K562 (cell line): ENCODE measurements around the gene F2RL1. TPM values are rescaled to one million over a fixed set of nuclear protein-coding genes. Genes with fewer than 3 reads are reported as not detected.

Experiments used
- CAMTA2 ChIP-seq: fragments of 250-450 bp; sonication (Bioruptor Pico); conservative IDR thresholded peaks from 2 replicates; pipeline ENCODE4 v1.5.1; 2022
- IFI16 ChIP-seq: fragments of 250-450 bp; sonication (Bioruptor Pico); IDR thresholded peaks from 2 replicates; pipeline ENCODE4 v2.1.2; 2022; ENCODE audit warnings: mild to moderate bottlenecking, inconsistent platforms
- LCOR ChIP-seq: sonication (generic); formaldehyde crosslinking; IDR thresholded peaks from 2 replicates; pipeline ENCODE4 v1.8.0; 2022; ENCODE audit warnings: mild to moderate bottlenecking, missing genetic modification reagents
- PCBP2 ChIP-seq: fragments of 200-400 bp; formaldehyde crosslinking; IDR thresholded peaks from 2 replicates; pipeline ENCODE4 v1.6.1; 2018; ENCODE audit warnings: low read length, low read depth, mild to moderate bottlenecking, moderate library complexity; ENCODE audit not compliant: poor library complexity, severe bottlenecking
- POLR3G ChIP-seq: IDR thresholded peaks from 2 replicates; pipeline ENCODE4 v1.6.1; 2011; ENCODE audit not compliant: insufficient read length, insufficient replicate concordance; ENCODE audit errors: extremely low read depth
- RBFOX2 ChIP-seq: fragments of 200-400 bp; formaldehyde crosslinking; IDR thresholded peaks from 2 replicates; pipeline ENCODE4 v1.6.1; 2017; ENCODE audit warnings: low read depth, mild to moderate bottlenecking, low read length, moderate library complexity
- RBM17 ChIP-seq: fragments of 200-400 bp; formaldehyde crosslinking; IDR thresholded peaks from 2 replicates; pipeline ENCODE4 v1.6.1; 2017; ENCODE audit warnings: low read depth, mild to moderate bottlenecking, low read length, borderline replicate concordance
- SMARCA4 ChIP-seq: fragments of 450-650 bp; IDR thresholded peaks from 2 replicates; pipeline ENCODE4 v1.6.1; 2016
- ZNF140 ChIP-seq: fragments of 250-450 bp; sonication (Bioruptor Pico); IDR thresholded peaks from 2 replicates; pipeline ENCODE4 v1.8.0; 2021; ENCODE audit warnings: moderate library complexity, mild to moderate bottlenecking, inconsistent platforms
- ZNF318 ChIP-seq, 2 experiments: fragments of 450-650 bp; IDR thresholded peaks; 2 replicates each; pipeline ENCODE4 v1.6.1; 2016; ENCODE audit warnings: mild to moderate bottlenecking in 2 of 2, borderline replicate concordance in 1 of 2, low read depth in 1 of 2, moderate library complexity in 1 of 2
- ZNF347 ChIP-seq: fragments of 450-650 bp; formaldehyde crosslinking; IDR thresholded peaks from 2 replicates; pipeline ENCODE4 v1.4.0; 2020; ENCODE audit warnings: low read depth, mild to moderate bottlenecking, moderate library complexity
- ZNF766 ChIP-seq: fragments of 200-800 bp; sonication (Bioruptor generic); conservative IDR thresholded peaks from 2 replicates; pipeline ENCODE4 v1.6.1; 2016; ENCODE audit warnings: missing genetic modification characterization, missing compliant biosample characterization
- polyA plus RNA-seq, 8 experiments: library from polyadenylated mRNA; depleted of rRNA in 4 of 8; stranded (reverse) in 5 of 8; unstranded in 3 of 8; fragments of >200 nt; fragmentation: Nextera tagmentation in 2 of 8; fragmentation: Illumina TruSeq in 1 of 8; extraction: Ambion mirVana in 2 of 8; extraction: Trizol in 1 of 8; gene quantifications; 2 replicates each; pipeline versions ENCODE4 v1.2.1 to v1.2.3, GENCODE V29; 2011 to 2014; ENCODE audit warnings: inconsistent platforms in 1 of 8, missing spikeins in 1 of 8
- total RNA-seq, 7 experiments: library from RNA; depleted of rRNA in 6 of 7; stranded (reverse); fragments of >200 nt in 6 of 7; fragmentation: Illumina TruSeq in 2 of 7; extraction: Trizol in 2 of 7; gene quantifications; 2 replicates each; pipeline versions ENCODE4 v1.2.1 to v1.2.3, GENCODE V29; 2011 to 2021; ENCODE audit warnings: low replicate concordance in 1 of 7
- TF ChIP-seq, protein P1 (sequence below), 2 experiments: fragments of 450-650 bp in 1 of 2; sonication (generic) in 1 of 2; formaldehyde crosslinking in 1 of 2; IDR thresholded peaks in 1 of 2; conservative IDR thresholded peaks in 1 of 2; 2 replicates each; pipeline versions ENCODE4 v1.6.1 to v1.8.1; 2016 to 2023; ENCODE audit warnings: mild to moderate bottlenecking in 2 of 2, moderate library complexity in 2 of 2, inconsistent platforms in 1 of 2, missing genetic modification reagents in 1 of 2

The F2RL1 gene
- total and polyA plus RNA-seq, 9 of the 15 experiments (the other 6 are each of a cell fraction or from before 2014, with no cell fraction given): 0.03 to 0.50 (median 0.27) TPM; not detected in 6

DNA sequence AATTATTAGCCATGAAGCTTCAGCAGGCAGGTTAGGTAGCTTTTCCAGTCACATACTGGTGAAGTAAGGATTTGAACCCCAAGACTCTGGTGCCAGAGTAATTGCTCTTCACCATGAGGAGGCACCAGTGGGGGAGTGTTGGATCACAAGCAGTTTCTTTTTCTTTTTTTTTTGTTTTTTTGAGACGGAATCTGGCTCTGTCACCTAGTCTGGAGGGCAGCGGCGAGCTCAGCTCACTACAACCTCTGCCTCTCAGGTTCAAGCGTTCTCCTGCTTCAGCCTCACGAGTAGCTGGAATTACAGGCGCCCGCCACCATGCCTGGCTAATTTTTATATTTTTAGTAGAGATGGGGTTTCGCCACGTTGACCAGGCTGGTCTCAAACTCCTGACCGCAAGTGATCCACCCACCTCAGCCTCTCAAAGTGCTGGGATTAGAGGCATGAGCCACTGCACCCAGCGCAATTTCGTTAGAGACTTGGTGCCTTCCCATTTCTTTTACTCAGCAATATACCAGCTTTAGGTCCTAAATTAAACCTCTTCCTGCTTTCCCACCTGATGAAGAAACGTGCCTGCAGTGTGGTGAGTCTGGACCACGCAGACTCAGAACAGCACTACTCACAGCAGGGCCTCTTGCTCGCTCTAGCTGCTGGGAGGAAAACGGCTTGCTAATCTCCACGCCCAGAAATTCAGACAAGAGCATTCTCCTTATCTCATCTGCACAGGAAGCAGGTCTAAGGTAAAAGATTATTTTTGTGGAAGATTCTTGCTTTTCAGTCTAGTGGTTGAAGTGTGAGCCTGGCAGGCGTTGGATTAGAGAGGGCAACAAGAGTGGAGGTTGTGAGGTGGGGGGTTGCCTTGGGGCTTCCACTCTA, 30.8 kb downstream of the F2RL1 start, which contains the start of gene S100Z (continued):
- peak in 1 of 2 experiments; percentile 46; a peak in 1 of 4 replicates for TF ChIP-seq ZNF318 (IDR thresholded peaks at IDR 0.05; ENCODE audit: borderline replicate concordance in 1 of 2, low read depth in 1 of 2)
- TF ChIP-seq LCOR: peak; percentile 63; the same call in 1 of the 2 replicates
- TF ChIP-seq, protein P1, sequence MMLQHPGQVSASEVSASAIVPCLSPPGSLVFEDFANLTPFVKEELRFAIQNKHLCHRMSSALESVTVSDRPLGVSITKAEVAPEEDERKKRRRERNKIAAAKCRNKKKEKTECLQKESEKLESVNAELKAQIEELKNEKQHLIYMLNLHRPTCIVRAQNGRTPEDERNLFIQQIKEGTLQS (IDR thresholded peaks at IDR 0.05): peak; percentile 10; the same call in 1 of the 2 replicates
- TF ChIP-seq, protein P1 (CRISPR knock-in tag; conservative IDR thresholded peaks at IDR 0.05): no peak
- TF ChIP-seq ZNF347 (CRISPR knock-in tag): no peak
- TF ChIP-seq POLR3G: no peak
- peak; percentile 95 for TF ChIP-seq ZNF766
- TF ChIP-seq IFI16 (CRISPR knock-in tag): no peak
- peak; percentile 55 for TF ChIP-seq RBFOX2
- no peak for TF ChIP-seq RBM17
- no peak for TF ChIP-seq PCBP2
- TF ChIP-seq ZNF140 (CRISPR knock-in tag): no peak
- TF ChIP-seq SMARCA4: peak; percentile 96
- no peak for TF ChIP-seq CAMTA2 (CRISPR knock-in tag)
